Caco-2 (cell line): Measurements from ENCODE around the gene HMCN2. TPM values are rescaled to one million over a fixed set of nuclear protein-coding genes. Genes with fewer than 3 reads are reported as not detected.

Source experiments
- BruUV-seq: library from RNA; stranded (reverse); fragments of 400-500 nt; replicated peaks from 2 replicates; lab custom pipeline; 2021; lab: Mats Ljungman, UMichigan
- CTCF ChIA-PET: fragments of 300-600 bp; sonication (Branson Sonifier 250); formaldehyde crosslinking; loops from one replicate; lab custom pipeline; 2022; ENCODE audit warnings: antibody characterized with exemption; lab: Charles Lee
- POLR2A ChIA-PET: fragments of 300-600 bp; sonication (Branson Sonifier 250); formaldehyde crosslinking; loops from one replicate; lab custom pipeline; 2022; ENCODE audit warnings: antibody characterized with exemption; lab: Charles Lee
- DNase-seq, 2 experiments: peaks; one replicate each; pipeline versions ENCODE4 v3.0.0 to v3.0.0-alpha.2; 2020 to 2022
- H3K27me3 ChIP-seq: replicated peaks from 2 replicates; pipeline ENCODE4 v1.6.0; 2011; ENCODE audit warnings: low read length; ENCODE audit not compliant: control insufficient read depth, insufficient read depth
- H3K36me3 ChIP-seq: 2 replicates; pipeline ENCODE4 v1.5.1; 2011; ENCODE audit warnings: low read length; ENCODE audit not compliant: control insufficient read depth, insufficient read depth
- H3K4me1 ChIP-seq: fragments of 250-450 bp; sonication (Bioruptor Pico); 2 replicates; pipeline ENCODE4 v1.5.1; 2020; ENCODE audit warnings: mild to moderate bottlenecking
- H3K4me3 ChIP-seq: 2 replicates; pipeline ENCODE4 v1.5.1; 2011; ENCODE audit warnings: low read depth, mild to moderate bottlenecking, control low read depth, low read length
- H3K9me3 ChIP-seq: fragments of 250-450 bp; sonication (Bioruptor Pico); 2 replicates; pipeline ENCODE4 v1.5.1; 2020; ENCODE audit warnings: mild to moderate bottlenecking, moderate library complexity
- H3K27ac Mint-ChIP-seq: one replicate; pipeline ENCODE4 v1.8.0; 2022; ENCODE audit warnings: mixed read lengths; ENCODE audit not compliant: unreplicated experiment
- H3K27me3 Mint-ChIP-seq: one replicate; pipeline ENCODE4 v1.8.0; 2022; ENCODE audit warnings: mixed read lengths; ENCODE audit not compliant: insufficient read depth, unreplicated experiment
- H3K36me3 Mint-ChIP-seq: one replicate; pipeline ENCODE4 v1.8.0; 2022; ENCODE audit warnings: mild to moderate bottlenecking, mixed read lengths; ENCODE audit not compliant: insufficient read depth, unreplicated experiment
- H3K4me1 Mint-ChIP-seq: one replicate; pipeline ENCODE4 v1.8.0; 2022; ENCODE audit warnings: low read depth, mixed read lengths; ENCODE audit not compliant: unreplicated experiment
- H3K4me3 Mint-ChIP-seq: one replicate; pipeline ENCODE4 v1.8.0; 2022; ENCODE audit warnings: mild to moderate bottlenecking, moderate library complexity, mixed read lengths; ENCODE audit not compliant: unreplicated experiment
- H3K9me3 Mint-ChIP-seq: one replicate; pipeline ENCODE4 v1.8.0; 2022; ENCODE audit warnings: mixed read lengths; ENCODE audit not compliant: unreplicated experiment
- CTCF ChIP-seq, 2 experiments: fragments of 200-600 bp in 1 of 2; IDR thresholded peaks; 1 replicate in 1 of 2; 2 replicates in 1 of 2; pipeline versions ENCODE4 v1.5.1 to v1.8.0; 2011 to 2022; ENCODE audit warnings: antibody characterized with exemption in 1 of 2, control low read depth in 1 of 2, inconsistent platforms in 1 of 2, low read depth in 1 of 2, low read length in 1 of 2, mild to moderate bottlenecking in 1 of 2, moderate library complexity in 1 of 2; ENCODE audit not compliant: insufficient read depth in 1 of 2, severe bottlenecking in 1 of 2, unreplicated experiment in 1 of 2
- intact Hi-C: fragments of 100-400 bp; cut with micrococcal nuclease; formaldehyde crosslinking; loops from one replicate; pipeline ENCODE4 v1.10.0; 2022; ENCODE audit not compliant: unreplicated experiment
- total RNA-seq: library from RNA; stranded (reverse); gene quantifications from 2 replicates; pipeline ENCODE4 v1.2.3, GENCODE V29; 2022

HMCN2 gene
- total RNA-seq, 1 experiment from 2014 or later = 0.41 TPM

GRCh38 chr9:130313103-130313858 lies 47.7 kb downstream of the HMCN2 start:
- Mint-ChIP-seq H3K36me3 (no peaks in the 10 kb centered on the region), H3K4me1 (peaks cover 7% of the 10 kb centered on the region), H3K27me3 (peaks cover 2% of the 10 kb centered on the region), H3K4me3 (no peak overlapping the region), H3K9me3 (no peaks in the 10 kb centered on the region), H3K27ac (no peak overlapping the region)
- DNase-seq = no peak
- CTCF ChIA-PET = no interaction called here
- Histone ChIP-seq H3K4me1 (no peaks in the 10 kb centered on the region), H3K36me3 (no peaks in the 10 kb centered on the region), H3K27me3 (no peaks in the 10 kb centered on the region), H3K4me3 (no peak overlapping the region), H3K9me3 (no peaks in the 10 kb centered on the region)
- TF ChIP-seq CTCF (IDR thresholded peaks at IDR 0.05; ENCODE audit: insufficient read depth in 1 of 2, low read depth in 1 of 2, low read length in 1 of 2, severe bottlenecking in 1 of 2, unreplicated experiment in 1 of 2) = no peak
- BruUV-seq = no TSS peak
- intact Hi-C loops = no loop called here
- POLR2A ChIA-PET = no interaction called here

GRCh38 chr9:130315446-130316226 lies 50.1 kb downstream of the HMCN2 start:
- BruUV-seq = no TSS peak
- no peak for TF ChIP-seq CTCF (IDR thresholded peaks at IDR 0.05; ENCODE audit: insufficient read depth in 1 of 2, low read depth in 1 of 2, low read length in 1 of 2, severe bottlenecking in 1 of 2, unreplicated experiment in 1 of 2)
- DNase-seq = no peak
- Histone ChIP-seq H3K4me1 (no peaks in the 10 kb centered on the region), H3K9me3 (no peaks in the 10 kb centered on the region), H3K36me3 (no peaks in the 10 kb centered on the region), H3K4me3 (no peak overlapping the region), H3K27me3 (no peaks in the 10 kb centered on the region)
- no peak overlapping the region for H3K27ac Mint-ChIP-seq
- H3K9me3 Mint-ChIP-seq = no peaks in the 10 kb centered on the region
- CTCF ChIA-PET = no interaction called here
- peaks cover 7% of the 10 kb centered on the region for H3K4me1 Mint-ChIP-seq
- peaks cover 2% of the 10 kb centered on the region for H3K27me3 Mint-ChIP-seq
- H3K36me3 Mint-ChIP-seq = no peaks in the 10 kb centered on the region
- H3K4me3 Mint-ChIP-seq = no peak overlapping the region
- intact Hi-C loops = no loop called here
- POLR2A ChIA-PET = interaction anchor here (0.8 kb wide), 1 partner anchor 1176 kb away, joined by 3 read pairs; no protein-coding TSS in a partner anchor

- Mint-ChIP-seq H3K4me1 (peaks cover 7% of the 10 kb centered on the region), H3K4me3 (no peak overlapping the region), H3K27ac (no peak overlapping the region), H3K27me3 (peaks cover 4% of the 10 kb centered on the region), H3K36me3 (no peaks in the 10 kb centered on the region), H3K9me3 (no peaks in the 10 kb centered on the region)
- Histone ChIP-seq H3K4me3 (no peak overlapping the region), H3K4me1 (no peaks in the 10 kb centered on the region), H3K27me3 (no peaks in the 10 kb centered on the region), H3K9me3 (no peaks in the 10 kb centered on the region), H3K36me3 (no peaks in the 10 kb centered on the region)
- no peak for TF ChIP-seq CTCF (IDR thresholded peaks at IDR 0.05; ENCODE audit: insufficient read depth in 1 of 2, low read depth in 1 of 2, low read length in 1 of 2, severe bottlenecking in 1 of 2, unreplicated experiment in 1 of 2)
- POLR2A ChIA-PET = no interaction called here
- DNase-seq = no peak
- intact Hi-C loops = no loop called here
- CTCF ChIA-PET = no interaction called here
- no TSS peak for BruUV-seq
Observed at GRCh38 chr9:130316430-130316829, 50.9 kb downstream of the HMCN2 start.
